ENCODE results near the gene SHC4. TPM values are rescaled to one million over a fixed set of nuclear protein-coding genes. Genes with fewer than 3 reads are reported as not detected.

Gene SHC4
- total RNA-seq, 2 experiments from 2014 or later = 0.41 to 1.3 TPM

- Histone ChIP-seq H3K36me3 (ENCODE audit: insufficient read depth, low read length) (no peaks in the 10 kb centered on the region), H4K20me1 (ENCODE audit: insufficient read depth, low read length) (no peaks in the 10 kb centered on the region), H2AFZ (ENCODE audit: low read length) (no peak overlapping the region), H3K79me2 (ENCODE audit: insufficient read depth, low read depth, low read length) (no peaks in the 10 kb centered on the region), H3K4me2 (ENCODE audit: low read length) (no peak overlapping the region), H3K9me3 (ENCODE audit: low read length) (no peaks in the 10 kb centered on the region), H3K4me3 (ENCODE audit: low read depth, low read length, poor library complexity, severe bottlenecking) (no peak overlapping the region), H3K4me1 (ENCODE audit: insufficient read depth, low read length, poor library complexity, severe bottlenecking) (no peaks in the 10 kb centered on the region), H3K9me2 (ENCODE audit: insufficient read depth, low read length) (no peaks in the 10 kb centered on the region), H3K27ac (ENCODE audit: low read depth, low read length, poor library complexity, severe bottlenecking) (no peak overlapping the region)
- intact Hi-C loops (cut with micrococcal nuclease; ENCODE audit: unreplicated experiment) = no loop called here
- TF ChIP-seq CTCF (conservative IDR thresholded peaks at IDR 0.05; ENCODE audit: low read length) = no peak
- no peak for TF ChIP-seq EZH2phosphoT487 (IDR thresholded peaks at IDR 0.05; ENCODE audit: borderline replicate concordance, low read depth, low read length)
- CTCF ChIA-PET (ENCODE audit: unreplicated experiment) = no interaction called here
- DNase-seq (ENCODE audit: low spot score) = no peak
- no TSS peak for BruUV-seq (replicated peaks)
- POLR2A ChIA-PET = no interaction called here
These were observed 27.1 kb downstream of the SHC4 start for GRCh38 chr15:48936666-48937065.

- Histone ChIP-seq H3K4me1 (ENCODE audit: insufficient read depth, low read length, poor library complexity, severe bottlenecking) (no peaks in the 10 kb centered on the region), H2AFZ (ENCODE audit: low read length) (no peak overlapping the region), H4K20me1 (ENCODE audit: insufficient read depth, low read length) (no peaks in the 10 kb centered on the region), H3K27ac (ENCODE audit: low read depth, low read length, poor library complexity, severe bottlenecking) (no peak overlapping the region), H3K79me2 (ENCODE audit: insufficient read depth, low read depth, low read length) (no peaks in the 10 kb centered on the region), H3K4me2 (ENCODE audit: low read length) (no peak overlapping the region), H3K9me2 (ENCODE audit: insufficient read depth, low read length) (no peaks in the 10 kb centered on the region), H3K9me3 (ENCODE audit: low read length) (no peaks in the 10 kb centered on the region), H3K4me3 (ENCODE audit: low read depth, low read length, poor library complexity, severe bottlenecking) (no peak overlapping the region), H3K36me3 (ENCODE audit: insufficient read depth, low read length) (no peaks in the 10 kb centered on the region)
- no TSS peak for BruUV-seq (replicated peaks)
- DNase-seq (ENCODE audit: low spot score) = no peak
- intact Hi-C loops (cut with micrococcal nuclease; ENCODE audit: unreplicated experiment) = no loop called here
- ChIA-PET POLR2A (no interaction called here), CTCF (ENCODE audit: unreplicated experiment) (no interaction called here)
- no peak for TF ChIP-seq CTCF (conservative IDR thresholded peaks at IDR 0.05; ENCODE audit: low read length)
- no peak for TF ChIP-seq EZH2phosphoT487 (IDR thresholded peaks at IDR 0.05; ENCODE audit: borderline replicate concordance, low read depth, low read length)
These were observed 28.5 kb downstream of the SHC4 start for GRCh38 chr15:48935236-48935635.

GRCh38 chr15:48930735-48931134 lies 33.0 kb downstream of the SHC4 start:
- no peak for DNase-seq (ENCODE audit: low spot score)
- Histone ChIP-seq H3K36me3 (ENCODE audit: insufficient read depth, low read length) (no peaks in the 10 kb centered on the region), H3K4me1 (ENCODE audit: insufficient read depth, low read length, poor library complexity, severe bottlenecking) (no peaks in the 10 kb centered on the region), H4K20me1 (ENCODE audit: insufficient read depth, low read length) (no peaks in the 10 kb centered on the region), H2AFZ (ENCODE audit: low read length) (no peak overlapping the region), H3K79me2 (ENCODE audit: insufficient read depth, low read depth, low read length) (no peaks in the 10 kb centered on the region), H3K9me2 (ENCODE audit: insufficient read depth, low read length) (no peaks in the 10 kb centered on the region), H3K9me3 (ENCODE audit: low read length) (no peaks in the 10 kb centered on the region), H3K4me2 (ENCODE audit: low read length) (no peak overlapping the region), H3K27ac (ENCODE audit: low read depth, low read length, poor library complexity, severe bottlenecking) (no peak overlapping the region), H3K4me3 (ENCODE audit: low read depth, low read length, poor library complexity, severe bottlenecking) (no peak overlapping the region)
- TF ChIP-seq CTCF (conservative IDR thresholded peaks at IDR 0.05; ENCODE audit: low read length) (no peak), EZH2phosphoT487 (IDR thresholded peaks at IDR 0.05; ENCODE audit: borderline replicate concordance, low read depth, low read length) (no peak)
- ChIA-PET CTCF (ENCODE audit: unreplicated experiment) (no interaction called here), POLR2A (interaction anchor here (0.6 kb wide), 1 partner anchor 21 kb away, joined by 3 read pairs; no protein-coding TSS in a partner anchor)
- intact Hi-C loops (cut with micrococcal nuclease; ENCODE audit: unreplicated experiment) = no loop called here
- BruUV-seq (replicated peaks) = no TSS peak

All from OCI-LY7 (cell line).